Neutrophil (primary cell): ENCODE data around the gene CDCA5.

Source experiments
- H3K27ac ChIP-seq: fragments of 200-600 bp; sonication (generic); 2 replicates; pipeline ENCODE4 v1.5.1; 2016; ENCODE audit warnings: mild to moderate bottlenecking, moderate library complexity
- H3K27me3 ChIP-seq: fragments of 200-600 bp; sonication (generic); 2 replicates; pipeline ENCODE4 v1.6.0; 2016; ENCODE audit warnings: mild to moderate bottlenecking
- H3K36me3 ChIP-seq: fragments of 200-600 bp; sonication (generic); 2 replicates; pipeline ENCODE4 v1.5.1; 2017
- H3K4me1 ChIP-seq, 2 experiments: fragments of 200-600 bp in 1 of 2; sonication (generic) in 1 of 2; 1 replicate in 1 of 2; 2 replicates in 1 of 2; pipeline versions ENCODE4 v1.5.1 to v1.6.1; 2013 to 2016; ENCODE audit warnings: low read depth in 1 of 2, low read length in 1 of 2, mild to moderate bottlenecking in 1 of 2, moderate library complexity in 1 of 2; ENCODE audit not compliant: control insufficient read depth in 1 of 2, insufficient read depth in 1 of 2
- H3K4me3 ChIP-seq, 2 experiments: fragments of 200-600 bp in 1 of 2; sonication (generic) in 1 of 2; 1 replicate in 1 of 2; 2 replicates in 1 of 2; pipeline ENCODE4 v1.5.1; 2013 to 2016; ENCODE audit warnings: low read depth in 1 of 2, low read length in 1 of 2, mild to moderate bottlenecking in 1 of 2, moderate library complexity in 1 of 2
- H3K9me3 ChIP-seq: fragments of 200-600 bp; sonication (generic); 2 replicates; pipeline ENCODE4 v1.5.1; 2016
- TF ChIP-seq, protein P1 (sequence below): fragments of 200-600 bp; sonication (generic); IDR thresholded peaks from 2 replicates; pipeline ENCODE4 v1.5.1; 2016; ENCODE audit warnings: antibody characterized with exemption

Gene CDCA5

DNA sequence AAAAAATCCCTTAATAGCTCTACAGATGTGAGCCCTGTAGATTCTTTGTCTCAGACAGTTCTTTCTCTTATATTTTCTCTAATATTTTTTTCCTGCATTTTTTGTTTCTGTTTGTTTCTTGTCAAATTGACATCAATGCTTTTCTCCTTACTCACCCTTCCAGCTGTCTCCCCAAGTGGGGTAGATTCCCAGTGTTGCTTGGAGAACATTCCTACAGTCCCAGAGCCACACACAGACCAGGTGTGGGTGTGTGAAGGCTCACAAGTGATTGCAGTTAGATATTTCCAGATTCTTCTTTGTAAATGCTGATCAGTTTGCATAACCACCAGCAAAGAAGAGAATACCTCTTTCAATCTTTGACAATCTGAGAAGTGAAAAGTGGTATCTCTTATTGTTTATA lies 19.6 kb upstream of the CDCA5 start:
- peaks cover 14% of the 10 kb centered on the region for H3K36me3 ChIP-seq
- no peaks in the 10 kb centered on the region for H3K27me3 ChIP-seq
- H3K27ac ChIP-seq = no peak overlapping the region
- H3K9me3 ChIP-seq = no peaks in the 10 kb centered on the region
- no peak overlapping the region for H3K4me3 ChIP-seq
- TF ChIP-seq, protein P1, sequence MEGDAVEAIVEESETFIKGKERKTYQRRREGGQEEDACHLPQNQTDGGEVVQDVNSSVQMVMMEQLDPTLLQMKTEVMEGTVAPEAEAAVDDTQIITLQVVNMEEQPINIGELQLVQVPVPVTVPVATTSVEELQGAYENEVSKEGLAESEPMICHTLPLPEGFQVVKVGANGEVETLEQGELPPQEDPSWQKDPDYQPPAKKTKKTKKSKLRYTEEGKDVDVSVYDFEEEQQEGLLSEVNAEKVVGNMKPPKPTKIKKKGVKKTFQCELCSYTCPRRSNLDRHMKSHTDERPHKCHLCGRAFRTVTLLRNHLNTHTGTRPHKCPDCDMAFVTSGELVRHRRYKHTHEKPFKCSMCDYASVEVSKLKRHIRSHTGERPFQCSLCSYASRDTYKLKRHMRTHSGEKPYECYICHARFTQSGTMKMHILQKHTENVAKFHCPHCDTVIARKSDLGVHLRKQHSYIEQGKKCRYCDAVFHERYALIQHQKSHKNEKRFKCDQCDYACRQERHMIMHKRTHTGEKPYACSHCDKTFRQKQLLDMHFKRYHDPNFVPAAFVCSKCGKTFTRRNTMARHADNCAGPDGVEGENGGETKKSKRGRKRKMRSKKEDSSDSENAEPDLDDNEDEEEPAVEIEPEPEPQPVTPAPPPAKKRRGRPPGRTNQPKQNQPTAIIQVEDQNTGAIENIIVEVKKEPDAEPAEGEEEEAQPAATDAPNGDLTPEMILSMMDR = no peak
- H3K4me1 ChIP-seq = no peaks in the 10 kb centered on the region

DNA sequence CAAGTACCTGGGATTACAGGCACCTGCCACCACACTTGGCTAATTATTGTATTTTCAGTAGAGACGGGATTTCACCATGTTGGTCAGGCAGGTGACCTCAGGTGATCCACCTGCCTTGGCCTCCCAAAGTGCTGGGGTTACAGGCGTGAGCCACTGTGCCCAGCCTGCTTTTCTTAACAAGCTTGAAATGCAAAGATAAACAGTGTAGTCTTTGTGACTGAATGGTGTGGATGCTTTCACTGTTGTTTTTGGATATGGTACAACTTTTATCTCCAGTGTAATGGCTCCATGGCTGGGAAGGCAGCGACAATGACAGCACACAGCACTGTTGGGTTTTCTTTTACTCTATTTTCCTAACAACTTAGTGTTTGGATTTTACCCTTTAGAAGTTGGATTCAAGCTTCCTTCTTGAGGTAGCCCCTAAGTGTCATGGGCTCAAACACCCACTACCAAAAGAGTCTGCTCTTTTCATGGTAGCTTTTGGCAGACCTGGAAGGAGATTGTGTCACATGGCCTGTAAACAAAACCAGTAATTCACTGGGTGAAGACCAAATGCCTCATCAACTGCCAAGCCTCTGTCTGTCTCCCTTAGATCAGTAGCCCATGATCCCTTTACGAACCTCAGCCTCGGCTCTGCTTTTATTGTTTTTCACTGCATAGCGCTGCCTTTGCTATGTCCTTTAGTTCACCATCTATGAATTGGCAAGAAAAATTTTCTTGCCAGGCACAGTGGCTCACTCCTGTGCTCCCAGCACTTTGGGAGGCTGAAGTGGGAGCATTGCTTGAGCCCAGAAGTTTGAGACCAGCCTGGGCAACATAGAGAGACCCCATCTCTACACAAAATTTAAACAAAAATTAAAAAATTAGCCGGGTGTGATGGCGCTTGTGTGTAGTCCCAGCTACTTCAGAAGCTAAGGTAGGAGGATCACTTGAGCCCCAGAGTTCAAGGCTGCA lies 18.6 kb upstream of the CDCA5 start:
- H3K36me3 ChIP-seq = peaks cover 4% of the 10 kb centered on the region
- H3K4me3 ChIP-seq = no peak overlapping the region
- no peaks in the 10 kb centered on the region for H3K27me3 ChIP-seq
- H3K9me3 ChIP-seq = no peaks in the 10 kb centered on the region
- TF ChIP-seq, protein P1 = no peak
- no peak overlapping the region for H3K27ac ChIP-seq
- H3K4me1 ChIP-seq = no peaks in the 10 kb centered on the region

DNA sequence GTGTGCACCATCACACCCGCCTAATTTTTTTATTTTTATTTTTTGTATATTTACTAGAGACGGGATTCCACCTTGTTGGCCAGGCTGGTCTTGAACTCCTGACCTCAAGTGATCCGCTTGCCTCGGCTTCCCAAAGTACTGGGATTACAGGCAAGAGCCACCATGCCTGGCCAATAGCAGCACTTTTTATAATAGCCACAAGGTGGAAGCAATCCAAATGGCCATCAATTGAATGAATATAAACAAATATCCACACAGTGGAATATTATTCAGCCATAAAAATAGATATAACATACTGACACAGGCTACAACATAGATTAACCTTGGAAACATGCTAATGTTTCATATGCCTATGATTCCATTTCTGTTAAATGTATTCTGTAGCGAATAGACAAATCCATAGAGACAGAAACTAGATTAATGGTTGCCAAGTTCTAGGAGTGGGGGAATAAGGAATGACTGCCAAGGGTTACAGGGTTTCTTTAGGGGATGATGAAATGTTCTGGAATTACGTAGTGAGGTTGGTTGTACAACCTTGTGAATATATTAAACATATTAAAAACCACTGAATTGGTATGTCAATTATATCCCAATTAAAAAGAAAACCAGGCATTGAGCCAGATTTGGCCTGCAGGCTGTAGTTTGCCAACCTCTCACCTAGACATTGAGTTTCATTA lies 17.0 kb upstream of the CDCA5 start:
- TF ChIP-seq, protein P1 = no peak
- H3K4me3 ChIP-seq = no peak overlapping the region
- H3K27ac ChIP-seq = no peak overlapping the region
- H3K9me3 ChIP-seq = no peaks in the 10 kb centered on the region
- H3K36me3 ChIP-seq = no peaks in the 10 kb centered on the region
- no peaks in the 10 kb centered on the region for H3K27me3 ChIP-seq
- H3K4me1 ChIP-seq = peaks cover 8 to 11% of the 10 kb centered on the region in 2 experiments

DNA sequence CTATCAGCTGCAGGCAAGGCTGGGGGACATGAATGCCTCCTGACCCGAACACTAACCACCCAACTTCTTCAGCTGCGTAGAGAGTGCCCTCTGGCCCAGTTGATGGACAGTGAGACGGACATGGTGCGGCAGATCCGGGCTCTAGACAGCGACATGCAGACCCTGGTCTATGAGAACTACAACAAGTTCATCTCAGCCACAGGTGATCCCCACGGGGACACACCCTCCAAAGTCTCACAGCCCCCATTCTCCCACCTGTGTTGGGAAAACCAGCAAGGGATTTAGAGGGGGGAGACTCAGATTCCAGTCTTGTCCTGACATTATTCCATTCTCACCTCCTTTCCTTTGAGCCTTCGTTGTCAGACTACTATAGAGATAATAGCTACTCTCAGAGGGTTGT lies 13.1 kb upstream of the CDCA5 start:
- no peaks in the 10 kb centered on the region for H3K9me3 ChIP-seq
- H3K4me1 ChIP-seq = peaks cover 10 to 15% of the 10 kb centered on the region in 2 experiments
- H3K36me3 ChIP-seq = no peaks in the 10 kb centered on the region
- H3K4me3 ChIP-seq = peak overlapping the region; percentile 72 to 89
- peak overlapping the region; percentile 96 for H3K27ac ChIP-seq
- no peaks in the 10 kb centered on the region for H3K27me3 ChIP-seq
- TF ChIP-seq, protein P1 = no peak

- H3K4me1 ChIP-seq = peaks cover 10 to 15% of the 10 kb centered on the region in 2 experiments
- TF ChIP-seq, protein P1 = no peak
- H3K36me3 ChIP-seq = no peaks in the 10 kb centered on the region
- no peaks in the 10 kb centered on the region for H3K9me3 ChIP-seq
- H3K4me3 ChIP-seq = peak within 1 kb of the TSS; percentile 72 to 89
- H3K27me3 ChIP-seq = no peaks in the 10 kb centered on the region
- H3K27ac ChIP-seq = peak within 1 kb of the TSS; percentile 96
These were observed 12.3 kb upstream of the CDCA5 start, which contains the start of gene VPS51 for GRCh38 chr11:65095974-65096806. TSS of gene VPS51 (plus strand) at chr11:65096214. CDS start at chr11:65096251, 37 bp downstream.
